VCaP (cell line): Measurements from ENCODE around the gene DIP2C.
A peak's percentile ranks its signal among the peaks of the same experiment; 100 is the strongest.

Experiments
- H3K27ac ChIP-seq: fragments of 450-650 bp; 2 replicates; pipeline ENCODE4 v1.5.1; 2017
- CTCF ChIP-seq: fragments of 450-650 bp; conservative IDR thresholded peaks from 2 replicates; pipeline ENCODE4 v1.5.1; 2017; ENCODE audit warnings: mild to moderate bottlenecking, moderate library complexity

Gene DIP2C

GRCh38 chr10:627032-627992, 62.2 kb downstream of the DIP2C start:
- no peak overlapping the region for H3K27ac ChIP-seq
- TF ChIP-seq CTCF: no peak

- TF ChIP-seq CTCF: no peak
- peak overlapping the region; percentile 26; the same call in 1 of the 2 replicates for H3K27ac ChIP-seq
These were observed 63.4 kb downstream of the DIP2C start for GRCh38 chr10:625751-626711.

GRCh38 chr10:625333-625696, 64.2 kb downstream of the DIP2C start:
- no peak for TF ChIP-seq CTCF
- H3K27ac ChIP-seq: peak overlapping the region; percentile 26; the same call in 1 of the 2 replicates

- TF ChIP-seq CTCF: no peak
- peak overlapping the region; percentile 26; the same call in 1 of the 2 replicates for H3K27ac ChIP-seq
These were observed 64.7 kb downstream of the DIP2C start for GRCh38 chr10:624605-625332.

GRCh38 chr10:624312-624604, 65.2 kb downstream of the DIP2C start:
- peak overlapping the region; percentile 26; the same call in 1 of the 2 replicates for H3K27ac ChIP-seq
- no peak for TF ChIP-seq CTCF

GRCh38 chr10:623477-624311, 65.8 kb downstream of the DIP2C start:
- no peak for TF ChIP-seq CTCF
- H3K27ac ChIP-seq: peak overlapping the region; percentile 26; the same call in 1 of the 2 replicates
